HUDEP-2 (cell line): ENCODE results near the gene DCAF15.

ENCODE experiments used
- DNase-seq, 76 experiments: peaks; one replicate each; lab custom pipeline; 2025; ENCODE audit not compliant: unreplicated experiment in 76 of 76; lab: John Stamatoyannopoulos, UW

DCAF15 gene

GRCh38 chr19:13929956-13930355, 22.4 kb upstream of the DCAF15 start:
- DNase-seq: no peak

DNA sequence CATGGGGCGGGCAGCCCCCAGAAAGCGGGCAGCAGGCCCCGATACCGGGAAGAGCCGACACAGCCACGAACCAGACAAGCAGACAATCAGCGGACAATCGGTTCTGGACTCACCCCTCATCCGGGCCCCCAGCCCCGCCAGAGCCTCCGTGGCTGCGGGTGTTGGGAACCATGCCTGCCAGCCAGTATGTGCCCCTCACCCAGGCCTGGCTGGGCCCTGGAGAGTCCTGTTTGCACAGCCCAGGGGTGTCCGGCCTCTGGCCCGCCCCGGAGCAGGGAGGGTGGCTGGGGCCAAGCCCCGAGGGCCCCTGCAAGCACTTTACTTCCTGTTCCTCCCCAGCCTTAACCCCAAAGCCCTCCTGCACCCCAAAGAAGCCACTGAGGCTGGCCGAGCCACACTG, 21.9 kb upstream of the DCAF15 start:
- no peak for DNase-seq

- DNase-seq: no peak
Observed at GRCh38 chr19:13931391-13932148, 20.7 kb upstream of the DCAF15 start.

DNA sequence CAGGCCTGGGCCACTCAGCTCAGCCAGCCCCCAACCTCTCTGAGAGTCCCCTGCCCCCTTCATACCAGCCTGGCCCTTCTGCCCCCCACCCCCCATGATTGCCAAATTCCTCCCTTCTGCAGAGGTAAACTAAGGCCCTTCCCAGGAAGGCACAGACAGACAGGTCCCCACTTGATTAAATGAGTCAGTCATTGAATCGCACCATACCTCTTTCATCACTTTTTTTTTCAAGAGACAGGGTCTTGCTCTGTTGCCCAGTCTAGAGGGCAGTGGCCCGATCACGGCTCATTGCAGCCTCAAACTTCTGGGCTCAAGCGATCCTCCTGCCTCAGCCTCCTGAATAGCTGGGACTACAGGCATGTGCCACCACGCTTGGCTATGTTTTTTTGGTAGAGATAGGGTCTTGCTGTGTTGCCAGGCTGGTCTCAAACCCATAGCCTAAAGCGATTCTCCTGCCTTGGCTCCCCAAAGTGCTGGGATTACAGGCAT, 20.1 kb upstream of the DCAF15 start:
- DNase-seq: no peak

GRCh38 chr19:13932911-13933393, 19.4 kb upstream of the DCAF15 start:
- DNase-seq: no peak

GRCh38 chr19:13934785-13935109, 17.6 kb upstream of the DCAF15 start:
- no peak for DNase-seq

DNA sequence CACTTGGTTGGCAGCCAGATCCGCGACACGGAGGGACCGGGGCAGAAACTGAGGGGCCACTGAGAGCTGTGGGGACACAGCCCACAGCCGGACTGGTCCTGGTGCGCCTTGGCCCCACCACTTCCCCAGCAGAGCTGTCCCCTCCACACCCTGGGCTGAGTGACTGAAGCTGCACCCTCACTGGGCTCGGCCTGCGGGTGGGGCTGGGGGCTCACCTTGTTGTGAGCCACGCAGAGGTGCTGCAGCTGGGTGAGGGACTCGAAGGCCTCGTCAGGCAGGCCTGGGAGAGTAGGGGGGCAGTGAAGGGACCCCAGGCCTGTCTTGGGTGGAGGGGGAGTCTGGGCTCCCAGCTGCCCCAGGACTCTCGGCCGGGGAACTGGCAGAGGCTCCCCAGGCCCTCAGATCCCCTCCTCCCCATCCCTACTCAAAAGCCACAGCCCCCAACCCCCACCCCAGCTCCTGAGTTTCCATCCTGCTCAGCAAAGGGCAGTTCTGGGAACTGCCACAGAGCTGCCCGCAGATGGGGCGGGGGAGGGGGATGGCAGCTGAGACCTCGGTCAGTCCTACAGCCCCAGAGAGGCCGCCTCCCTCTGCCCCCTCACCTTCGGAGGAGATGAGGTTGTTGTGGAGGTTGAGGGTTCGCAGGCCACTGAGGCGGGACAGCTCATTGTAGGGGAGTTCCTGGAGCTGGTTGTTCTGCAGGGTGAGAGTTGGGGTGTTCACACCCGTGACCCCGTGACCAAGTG, 16.4 kb upstream of the DCAF15 start:
- no peak for DNase-seq

GRCh38 chr19:13937479-13938300, 14.6 kb upstream of the DCAF15 start:
- no peak for DNase-seq

GRCh38 chr19:13938301-13939064, 13.8 kb upstream of the DCAF15 start, which contains the start of gene PODNL1:
TSS of gene PODNL1 (minus strand) at chr19:13938417. CDS start at chr19:13938181, 236 bp downstream.
- DNase-seq: no peak

GRCh38 chr19:13942023-13942684, 10.2 kb upstream of the DCAF15 start:
- peak in 1 of 76 experiments; percentile 11 for DNase-seq

GRCh38 chr19:13946414-13946813, 5.9 kb upstream of the DCAF15 start:
- DNase-seq: no peak

DNA sequence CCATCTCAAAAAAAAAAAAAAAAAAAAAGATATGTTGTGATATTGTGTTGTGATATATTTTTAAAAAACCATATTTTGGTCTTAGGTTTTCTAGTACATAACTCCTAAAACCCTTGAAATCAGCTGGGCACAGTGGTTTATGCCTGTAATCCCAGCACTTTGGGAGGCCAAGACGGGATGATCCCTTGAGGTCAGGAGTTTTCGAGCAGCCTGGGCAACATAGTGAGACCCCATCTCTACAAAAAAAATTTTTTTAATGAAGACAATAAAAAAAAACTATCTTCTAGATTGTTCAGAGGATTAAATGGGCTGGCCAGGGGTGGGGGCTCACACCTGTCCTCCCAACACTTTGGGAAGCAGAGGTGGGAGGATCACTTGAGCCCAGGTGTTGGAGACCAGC, 1.3 kb upstream of the DCAF15 start:
- no peak for DNase-seq

DNA sequence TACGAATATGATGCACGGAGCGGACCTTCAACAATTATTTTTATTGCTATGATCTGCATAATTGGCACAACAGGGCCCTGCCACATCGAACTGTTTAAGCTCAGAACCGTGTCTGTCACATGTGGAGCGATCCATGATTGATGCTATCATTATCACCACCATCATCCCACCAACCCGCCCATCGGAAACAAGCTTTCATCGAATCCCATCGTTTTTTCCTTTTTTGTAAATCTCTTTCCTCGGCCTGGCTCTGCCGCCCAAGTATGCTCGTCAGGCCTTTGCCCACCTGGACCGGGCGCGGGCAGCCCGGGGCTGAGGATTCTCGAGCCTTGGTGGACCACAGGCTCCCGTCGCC, 533 bp upstream of the DCAF15 start:
- DNase-seq: no peak

DNA sequence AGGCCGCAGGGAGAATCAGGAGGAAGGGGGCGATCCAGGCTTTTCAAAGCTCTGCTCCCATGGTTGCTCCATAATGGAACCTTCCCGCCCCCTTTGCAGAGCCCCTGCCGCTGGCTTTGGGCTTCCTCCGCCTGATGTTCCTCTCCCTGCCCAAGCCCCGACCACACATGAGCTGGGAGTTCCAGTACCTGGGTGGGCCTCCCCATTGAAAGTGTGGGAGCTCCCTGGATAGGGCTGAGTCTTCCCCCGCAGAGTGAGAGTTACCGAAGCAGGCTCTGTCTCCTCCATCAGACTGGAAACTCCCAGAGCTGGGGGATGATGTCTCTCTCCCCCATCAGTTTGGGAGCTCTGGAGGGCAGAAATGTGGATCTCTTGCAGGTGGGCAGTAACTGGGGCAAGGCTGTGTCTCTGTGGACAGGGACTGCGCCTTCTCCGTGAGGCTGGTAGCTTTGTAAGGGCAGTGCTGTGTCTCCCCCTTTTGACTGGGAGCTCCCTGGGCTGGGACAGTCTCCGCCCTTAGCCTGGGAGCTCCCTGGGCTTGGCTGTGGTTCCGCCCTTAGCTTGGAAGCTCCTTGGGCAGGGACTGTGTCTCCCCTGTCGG, 722 bp downstream of the DCAF15 start:
- peak in 70 of 76 experiments; percentile 36 to 86 (median 68) for DNase-seq

DNA sequence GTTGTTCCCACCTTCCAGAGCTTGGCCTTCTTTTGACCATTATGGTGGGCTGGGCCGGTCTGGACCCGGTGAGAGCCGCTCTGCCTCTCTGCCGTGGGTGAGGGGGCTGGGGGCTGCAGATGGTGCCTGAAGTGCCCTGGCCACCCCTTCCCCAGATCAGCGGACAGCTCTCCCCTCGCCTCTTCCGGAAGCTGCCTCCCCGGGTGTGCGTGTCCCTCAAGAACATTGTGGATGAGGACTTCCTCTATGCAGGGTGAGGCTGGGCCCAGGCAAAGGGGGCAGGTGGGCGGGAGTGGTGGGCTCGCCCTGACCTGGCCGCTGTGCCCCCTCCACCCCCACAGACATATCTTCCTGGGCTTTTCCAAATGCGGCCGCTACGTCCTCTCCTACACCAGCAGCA, 1.9 kb downstream of the DCAF15 start:
- no peak for DNase-seq

DNA sequence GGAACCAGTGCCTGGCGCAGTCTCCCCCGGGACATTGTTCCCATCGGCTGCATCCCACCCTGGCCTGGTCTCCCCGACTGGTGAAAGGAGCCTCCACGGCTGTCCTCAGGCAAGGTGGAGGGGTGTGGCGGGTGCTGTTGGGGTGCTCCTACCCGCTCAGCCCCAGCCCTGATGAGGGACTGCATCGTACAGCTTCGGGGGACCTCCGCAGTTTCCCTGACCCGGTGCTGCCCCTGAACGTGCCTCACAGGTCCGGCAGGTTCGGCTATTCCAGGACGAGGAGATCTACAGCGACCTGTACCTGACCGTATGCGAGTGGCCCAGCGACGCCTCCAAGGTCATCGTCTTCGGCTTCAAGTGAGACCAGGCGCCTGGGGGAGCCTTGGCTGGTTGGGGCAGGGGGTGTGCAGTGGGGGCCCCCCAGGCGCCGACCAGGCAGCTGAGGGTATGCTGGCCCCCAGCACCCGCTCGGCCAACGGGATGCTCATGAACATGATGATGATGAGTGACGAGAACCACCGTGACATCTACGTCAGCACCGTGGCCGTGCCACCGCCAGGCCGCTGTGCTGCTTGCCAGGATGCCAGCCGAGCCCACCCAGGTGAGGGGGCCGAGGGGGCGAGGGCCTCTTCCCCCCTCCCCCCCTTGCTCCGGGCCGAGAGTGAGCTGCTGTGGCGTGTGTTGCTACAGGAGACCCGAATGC, 3.5 kb downstream of the DCAF15 start:
- no peak for DNase-seq

GRCh38 chr19:13956365-13956744, 4.0 kb downstream of the DCAF15 start:
- DNase-seq: peak in 1 of 76 experiments; percentile 34

GRCh38 chr19:13957051-13957450, 4.7 kb downstream of the DCAF15 start:
- DNase-seq: peak in 72 of 76 experiments; percentile 32 to 96 (median 73)

DNA sequence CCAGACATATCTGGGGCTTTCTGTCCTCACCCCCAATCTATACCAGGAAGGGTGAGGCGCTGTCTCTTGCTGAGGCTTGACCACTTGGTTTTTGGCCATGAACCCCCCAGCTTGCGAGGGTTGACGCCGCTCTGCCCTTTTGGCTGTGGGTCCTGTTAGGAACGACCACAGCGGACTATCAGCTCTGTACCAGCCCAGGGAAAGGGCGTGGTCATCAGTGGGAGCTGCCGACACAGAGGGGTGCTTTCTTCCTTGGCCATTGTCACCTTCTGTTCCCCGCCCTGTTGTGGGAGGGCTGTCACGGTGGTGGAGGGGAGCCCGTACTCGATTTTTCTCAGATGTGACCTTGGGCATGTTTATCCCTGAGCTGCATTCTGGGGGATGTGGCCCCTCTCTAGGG, 5.7 kb downstream of the DCAF15 start:
- peak in 74 of 76 experiments; percentile 59 to 96 (median 88) for DNase-seq
